NOMO-1 (cell line): ENCODE results near the gene SYNGAP1.
"Not testable (repeated sequence)": the region's sequence is repeated elsewhere in the genome, so short reads cannot be mapped to it uniquely, and the experiment has no call there.

ENCODE experiments used
- DNase-seq, 2 experiments: peaks; one replicate each; lab custom pipeline; 2025; ENCODE audit not compliant: unreplicated experiment in 2 of 2; lab: John Stamatoyannopoulos, UW

Gene SYNGAP1

GRCh38 chr6:33419580-33420490 lies at the start of gene SYNGAP1:
TSS of gene SYNGAP1 (plus strand) at chr6:33420065. CDS start at chr6:33420265, 200 bp downstream.
- no peak for DNase-seq

GRCh38 chr6:33371901-33372300 lies 48.0 kb upstream of the SYNGAP1 start:
- DNase-seq = not testable (repeated sequence)

GRCh38 chr6:33372526-33373123 lies 47.2 kb upstream of the SYNGAP1 start:
- no peak for DNase-seq

- DNase-seq = no peak
Measured at GRCh38 chr6:33373960-33374910, 45.6 kb upstream of the SYNGAP1 start.

- DNase-seq = peak; percentile 17 to 46
Measured at GRCh38 chr6:33375143-33375671, 44.7 kb upstream of the SYNGAP1 start.

GRCh38 chr6:33377171-33377570 lies 42.7 kb upstream of the SYNGAP1 start:
- no peak for DNase-seq

- not testable (repeated sequence) for DNase-seq
Measured at GRCh38 chr6:33379184-33379583, 40.7 kb upstream of the SYNGAP1 start.

- no peak for DNase-seq
Measured at GRCh38 chr6:33380272-33380981, 39.4 kb upstream of the SYNGAP1 start.

GRCh38 chr6:33383427-33384185 lies 36.3 kb upstream of the SYNGAP1 start:
- DNase-seq = no peak

GRCh38 chr6:33384581-33385020 lies 35.3 kb upstream of the SYNGAP1 start:
- no peak for DNase-seq

- no peak for DNase-seq
Measured at GRCh38 chr6:33390173-33390572, 29.7 kb upstream of the SYNGAP1 start.

GRCh38 chr6:33390767-33391277 lies 29.0 kb upstream of the SYNGAP1 start:
- DNase-seq = no peak

GRCh38 chr6:33391278-33391921 lies 28.5 kb upstream of the SYNGAP1 start, which contains the start of gene KIFC1:
TSS of gene KIFC1 (plus strand) at chr6:33391823. CDS start at chr6:33391986, 163 bp downstream.
- DNase-seq = peak; percentile 99 to 100

GRCh38 chr6:33391922-33392594 lies 27.8 kb upstream of the SYNGAP1 start:
- no peak for DNase-seq

GRCh38 chr6:33392595-33392948 lies 27.3 kb upstream of the SYNGAP1 start:
- no peak for DNase-seq

GRCh38 chr6:33392979-33393378 lies 26.9 kb upstream of the SYNGAP1 start:
- no peak for DNase-seq

- no peak for DNase-seq
Measured at GRCh38 chr6:33397541-33397940, 22.3 kb upstream of the SYNGAP1 start.

- DNase-seq = not testable (repeated sequence)
Measured at GRCh38 chr6:33398601-33399000, 21.3 kb upstream of the SYNGAP1 start.
